HG03469 (cell line): Measurements from ENCODE around the gene ANGPTL8.

Experiments
- ATAC-seq: cut with Tn5 transposase; IDR thresholded peaks from one replicate; pipeline ENCODE4 v1.9.1; 2021; ENCODE audit warnings: mild to moderate bottlenecking, moderate library complexity, moderate number of reproducible peaks; ENCODE audit not compliant: unreplicated experiment

ANGPTL8 gene

DNA sequence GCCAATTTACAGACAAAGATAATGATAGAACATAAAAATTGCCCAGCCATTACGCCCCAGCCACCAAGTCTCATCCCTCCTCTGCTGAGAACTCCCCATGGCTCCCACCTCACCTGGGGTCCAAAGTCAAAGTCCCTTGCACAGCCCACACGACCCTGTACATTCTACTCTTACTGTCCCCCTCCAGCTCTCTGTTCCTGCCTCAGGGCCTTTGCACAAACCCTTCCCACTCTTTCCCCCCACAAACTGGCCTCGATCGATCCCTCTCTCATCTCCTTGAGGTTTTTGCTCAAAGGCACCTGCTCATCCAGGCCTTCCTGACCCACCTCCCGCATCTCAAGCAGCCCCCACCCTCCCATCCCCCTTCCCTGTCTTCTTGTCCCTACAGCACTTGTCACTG lies 21.6 kb downstream of the ANGPTL8 start:
- no peak for ATAC-seq

DNA sequence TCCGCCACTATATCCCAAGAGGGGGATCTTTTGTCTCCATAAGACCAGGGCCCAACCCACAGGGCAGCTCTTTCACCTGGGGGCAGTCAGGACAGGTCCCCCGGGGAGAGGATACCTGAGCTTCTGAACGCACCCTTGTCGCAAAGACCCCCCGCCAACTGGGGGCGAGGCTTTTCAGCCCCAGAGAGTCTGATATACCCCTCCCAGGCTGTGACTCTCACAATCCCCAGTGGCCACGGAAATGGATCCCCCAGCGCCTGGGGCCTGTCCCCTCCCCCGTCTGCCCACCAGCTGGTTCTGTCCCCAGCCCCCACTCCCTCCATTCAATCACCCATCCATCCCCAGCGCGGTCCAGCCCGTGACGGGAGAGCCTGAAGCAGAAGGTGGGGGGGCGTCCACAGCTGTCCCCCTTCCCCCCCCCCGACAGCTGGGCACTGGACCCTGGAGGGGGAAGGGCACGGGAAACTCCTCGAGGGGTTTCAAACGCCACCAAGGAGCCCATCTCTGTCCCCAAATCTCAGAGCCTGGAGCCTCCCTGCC lies 22.1 kb downstream of the ANGPTL8 start:
- ATAC-seq: no peak

- ATAC-seq: no peak
These were observed 22.8 kb downstream of the ANGPTL8 start, which contains the start of gene DOCK6 for GRCh38 chr19:11261971-11262839. Gene DOCK6 (minus strand): TSS chr19:11262524. CDS start chr19:11262440, 84 bp downstream.

DNA sequence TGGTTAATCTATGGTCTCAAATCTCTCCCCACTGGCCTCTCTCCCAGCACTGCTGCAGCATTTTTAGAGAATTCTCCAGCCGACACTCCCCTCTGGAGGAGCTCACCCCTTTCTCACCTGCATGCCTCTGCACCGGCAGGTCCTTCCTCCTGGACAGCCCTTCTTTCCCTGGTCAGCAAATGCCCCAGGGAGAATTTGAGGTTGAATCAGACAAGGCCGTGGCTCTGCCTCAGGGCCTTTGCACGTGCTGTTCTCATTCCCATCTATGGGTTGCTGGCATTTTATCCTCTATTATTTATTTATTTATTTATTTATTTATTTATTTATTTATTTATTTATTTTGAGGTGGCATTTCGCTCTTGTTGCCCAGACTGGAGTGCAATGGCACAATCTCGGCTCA lies 24.3 kb downstream of the ANGPTL8 start:
- ATAC-seq: no peak

GRCh38 chr19:11264452-11265176 lies 25.2 kb downstream of the ANGPTL8 start:
- ATAC-seq: no peak

GRCh38 chr19:11265177-11265784 lies 25.9 kb downstream of the ANGPTL8 start:
- ATAC-seq: no peak

- ATAC-seq: no peak
These were observed 26.4 kb downstream of the ANGPTL8 start for GRCh38 chr19:11265785-11266236.

DNA sequence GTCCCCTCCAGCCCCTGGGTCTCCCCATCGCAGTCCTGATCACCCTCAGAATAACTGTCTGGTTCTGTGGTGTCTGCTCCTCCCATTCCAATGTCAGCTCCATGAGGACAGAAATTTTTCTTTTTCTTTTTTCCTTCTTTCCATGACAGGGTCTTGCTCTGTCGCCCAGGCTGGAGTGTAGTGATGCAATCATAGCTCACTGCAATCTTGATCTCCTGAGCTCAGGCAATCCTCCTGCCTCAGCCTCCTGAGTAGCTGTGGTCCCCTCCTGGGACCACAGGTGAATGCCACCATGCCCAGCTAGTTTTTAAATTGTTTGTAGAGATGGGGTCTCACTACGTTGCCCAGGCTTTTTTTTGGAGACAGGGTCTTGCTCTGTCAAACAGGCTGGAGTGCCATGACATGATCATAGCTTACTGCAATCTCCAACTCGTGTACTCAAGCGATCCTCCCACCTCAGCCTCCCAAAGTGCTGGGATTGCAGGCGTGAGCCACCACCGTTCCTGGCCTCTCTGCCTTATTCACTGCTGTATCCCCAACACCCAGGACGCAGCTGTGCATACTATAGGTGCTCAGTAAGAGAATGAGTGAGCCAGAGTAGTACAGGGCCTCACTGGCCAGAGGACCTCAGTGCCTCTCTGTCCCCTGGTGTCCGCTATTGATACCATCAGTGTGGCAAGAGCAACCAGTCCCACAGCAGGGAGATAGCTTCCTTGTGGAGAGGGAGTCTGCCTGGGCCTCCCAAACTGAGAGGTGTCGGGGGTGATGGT lies 28.1 kb downstream of the ANGPTL8 start:
- no peak for ATAC-seq

- no peak for ATAC-seq
These were observed 29.4 kb downstream of the ANGPTL8 start for GRCh38 chr19:11268783-11269267.

DNA sequence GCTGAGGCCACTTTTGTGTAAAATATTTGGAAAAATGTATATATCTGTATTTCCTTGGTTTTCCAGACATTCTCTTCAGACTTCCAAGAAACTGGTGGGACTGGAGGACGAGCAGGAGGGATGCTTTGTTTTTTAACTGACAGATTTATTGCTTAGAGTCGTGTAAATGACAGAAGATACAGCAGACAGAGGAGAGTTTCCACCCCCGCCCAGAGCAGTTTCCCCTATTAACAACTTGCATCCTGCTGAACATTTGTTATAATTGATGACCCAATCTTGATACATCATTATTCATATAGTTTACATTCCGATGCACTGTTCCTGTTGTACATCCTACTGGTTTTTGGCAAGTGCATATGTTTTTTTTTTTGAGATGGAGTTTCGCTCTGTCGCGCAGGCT lies 30.0 kb downstream of the ANGPTL8 start:
- no peak for ATAC-seq

DNA sequence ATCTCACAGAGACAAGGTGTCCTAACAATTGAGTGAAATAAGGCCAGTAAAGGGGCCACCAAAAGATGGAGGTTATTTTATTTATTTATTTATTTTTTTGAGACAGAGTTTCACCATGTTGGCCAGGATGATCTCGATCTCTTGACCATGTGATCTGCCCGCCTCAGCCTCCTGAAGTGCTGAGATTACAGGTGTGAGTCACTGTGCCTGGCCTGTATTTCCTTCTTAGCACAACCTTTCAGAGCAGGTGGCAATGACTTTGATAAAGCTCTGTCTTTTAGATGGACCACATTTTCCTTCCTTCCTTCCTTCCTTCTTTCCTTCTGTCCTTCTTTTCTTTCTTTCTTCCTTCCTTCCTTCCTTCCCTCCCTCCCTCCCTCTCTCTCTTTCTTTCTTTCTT lies 33.9 kb downstream of the ANGPTL8 start:
- no peak for ATAC-seq

DNA sequence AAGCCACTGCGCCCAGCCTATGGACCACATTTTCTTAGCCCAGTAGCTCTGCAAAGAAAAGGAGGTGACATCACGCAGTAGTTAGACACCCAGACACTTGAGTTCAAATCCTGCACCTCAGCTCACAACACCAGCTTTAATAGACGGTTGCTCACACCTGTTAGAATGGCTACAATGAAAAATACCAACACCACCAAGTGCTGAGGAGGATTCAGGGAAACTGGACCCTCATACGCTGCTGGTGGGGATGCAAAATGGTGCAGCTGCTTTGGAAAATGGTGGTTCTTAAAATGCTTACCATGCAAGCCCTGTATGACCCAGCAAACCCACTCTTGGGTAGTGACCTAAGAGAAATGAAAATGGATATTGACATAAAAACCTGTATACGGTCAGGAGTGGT lies 34.6 kb downstream of the ANGPTL8 start:
- no peak for ATAC-seq

GRCh38 chr19:11274533-11275086 lies 35.2 kb downstream of the ANGPTL8 start:
- no peak for ATAC-seq

DNA sequence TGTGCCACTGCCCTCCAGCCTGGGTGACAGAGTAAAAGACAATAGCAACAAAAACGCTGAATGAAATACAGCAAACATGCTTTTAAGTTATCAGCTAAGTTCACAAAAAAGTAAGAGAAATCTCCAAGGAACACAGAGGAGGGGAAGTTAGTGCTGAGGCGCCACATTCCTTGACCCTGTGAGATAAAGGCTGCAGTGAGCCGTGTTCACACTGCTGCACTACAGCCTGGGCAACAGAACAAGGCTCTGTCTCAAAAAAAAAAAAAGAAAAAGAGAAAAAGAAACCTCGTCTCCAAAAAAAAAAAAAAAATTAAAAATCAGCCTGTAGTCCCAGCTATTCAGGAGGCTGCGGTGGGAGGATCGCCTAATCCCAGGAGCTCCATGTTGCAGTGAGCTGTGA lies 39.3 kb downstream of the ANGPTL8 start:
- no peak for ATAC-seq

DNA sequence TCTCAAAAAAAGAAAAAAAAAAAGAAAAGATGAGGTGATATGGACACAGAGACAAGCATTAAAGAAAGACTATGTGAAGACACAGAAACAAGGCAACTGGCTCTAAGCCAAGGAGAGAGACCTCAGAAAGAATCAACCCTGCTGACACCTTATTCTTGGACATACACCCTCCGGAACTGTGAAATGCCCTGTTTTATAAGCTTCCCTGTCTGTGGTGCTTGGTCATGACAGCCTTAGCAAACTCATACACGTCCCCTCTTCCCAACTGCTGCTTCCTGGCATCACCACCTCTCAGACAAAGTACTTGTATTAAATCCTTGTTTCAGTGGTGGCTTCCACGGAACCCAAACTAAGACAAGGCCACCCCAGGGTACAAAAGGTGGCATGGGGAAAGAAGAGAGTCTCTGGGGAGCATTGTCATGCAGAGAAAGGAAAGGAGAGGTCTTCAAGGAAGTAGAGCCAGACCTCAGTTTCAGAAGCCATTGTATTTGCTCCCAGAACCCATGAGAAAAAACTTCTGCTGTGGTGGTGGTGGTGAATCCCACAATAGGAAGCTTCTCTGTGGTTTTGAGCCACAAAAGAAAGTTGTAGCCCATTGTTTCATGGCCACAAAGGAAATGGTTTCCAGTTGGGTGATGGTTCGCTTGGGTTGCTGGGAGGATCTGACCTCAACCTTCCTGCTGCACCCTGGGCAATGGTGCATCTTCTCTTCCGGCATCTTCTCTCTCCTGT lies 40.3 kb downstream of the ANGPTL8 start:
- ATAC-seq: no peak

DNA sequence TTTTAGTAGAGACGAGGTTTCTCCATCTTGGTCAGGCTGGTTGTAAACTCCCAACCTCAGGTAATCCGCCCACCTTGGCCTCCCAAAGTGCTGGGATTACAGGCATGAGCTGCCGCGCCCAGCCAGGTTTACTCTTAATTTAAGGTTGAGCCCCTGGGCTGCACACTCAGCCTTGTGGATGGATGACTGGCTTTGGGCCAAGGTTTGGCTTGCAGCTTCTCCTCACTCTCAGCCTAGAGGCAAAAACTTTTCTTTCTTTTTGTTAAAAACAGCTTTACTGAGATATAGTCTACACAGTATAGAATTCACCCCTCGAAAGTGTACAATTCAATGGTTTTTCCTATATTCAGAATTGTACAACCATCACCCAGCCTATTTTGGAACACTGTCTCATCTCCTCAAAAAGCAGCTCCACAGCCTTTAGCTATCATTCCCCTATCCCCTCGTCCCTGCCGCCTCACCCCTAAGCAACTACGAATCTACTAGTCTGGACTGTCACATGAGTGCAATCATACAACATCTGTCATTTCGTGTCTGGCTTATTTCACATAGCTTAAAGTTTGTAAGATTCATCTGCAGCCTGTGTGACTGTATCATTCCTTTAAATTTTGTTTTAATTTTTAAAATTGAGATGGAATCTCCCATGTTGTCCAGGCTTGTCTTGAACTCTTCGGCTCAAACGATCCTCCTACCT lies 42.1 kb downstream of the ANGPTL8 start:
- ATAC-seq: no peak

GRCh38 chr19:11284515-11284914 lies 45.1 kb downstream of the ANGPTL8 start:
- ATAC-seq: no peak

DNA sequence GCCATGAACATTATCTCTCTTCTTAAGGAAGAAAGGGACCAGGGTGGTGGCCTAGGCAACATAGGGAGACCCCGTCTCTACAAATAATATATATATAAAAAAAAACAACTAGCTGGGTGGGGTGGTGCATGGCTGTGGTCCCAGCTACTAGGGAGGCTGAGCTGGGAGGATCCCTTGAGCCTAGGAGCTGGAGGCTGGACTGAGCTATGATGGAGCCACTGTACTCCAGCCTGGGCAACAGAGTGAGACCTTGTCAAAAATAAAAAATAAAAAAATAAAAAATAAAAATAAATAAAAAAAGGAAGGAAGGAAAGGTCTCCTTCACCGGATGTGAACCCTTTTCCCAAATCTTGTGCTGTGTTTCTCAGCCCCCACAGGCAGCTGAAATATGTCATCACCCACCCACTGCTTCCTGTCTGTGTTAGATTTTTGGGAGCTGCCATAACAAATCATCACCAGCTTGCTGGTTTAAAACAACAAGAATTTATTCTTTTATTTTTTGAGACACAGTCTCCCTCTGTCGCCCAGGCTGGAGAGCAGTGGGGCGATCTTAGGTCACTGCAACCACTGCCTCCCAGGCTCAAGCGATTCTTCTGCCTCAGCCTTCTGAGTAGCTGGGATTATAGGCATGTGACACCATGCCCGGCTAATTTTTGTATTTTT lies 47.0 kb downstream of the ANGPTL8 start:
- ATAC-seq: no peak
